ENCODE measurements around the gene ZDHHC3.
"Not testable (repeated sequence)": the region's sequence is repeated elsewhere in the genome, so short reads cannot be mapped to it uniquely, and the experiment has no call there.

The ZDHHC3 gene

DNA sequence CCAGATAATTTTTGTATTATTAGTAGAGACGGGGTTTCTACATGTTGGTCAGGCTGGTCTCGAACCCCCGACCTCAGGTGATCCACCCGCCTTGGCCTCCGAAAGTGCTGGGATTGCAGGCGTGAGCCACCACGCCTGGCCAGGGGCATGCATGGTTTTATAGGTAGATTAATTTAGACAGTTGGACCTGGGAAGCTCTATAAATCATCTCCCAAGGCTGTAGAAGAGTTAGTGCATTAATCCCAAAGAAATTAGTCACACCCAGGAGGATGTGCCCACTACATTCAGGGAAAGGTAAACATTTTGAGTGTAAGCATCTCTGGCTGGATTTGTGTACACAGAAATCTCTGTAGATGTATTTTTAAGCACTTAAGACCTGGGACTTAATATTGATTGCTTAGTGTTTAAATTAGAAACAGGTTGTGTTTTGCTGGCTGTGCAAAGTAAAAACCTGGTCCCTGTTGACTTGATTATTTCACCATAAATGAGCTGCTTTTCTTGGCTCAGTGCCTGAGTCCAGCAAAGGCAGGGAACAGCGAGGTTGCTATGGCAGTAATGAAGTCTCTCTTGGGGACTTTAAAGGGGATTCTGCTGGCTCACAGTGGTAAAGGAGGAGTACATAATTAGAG is 19.3 kb upstream of the ZDHHC3 start:
- DNase-seq, result no peak

DNA sequence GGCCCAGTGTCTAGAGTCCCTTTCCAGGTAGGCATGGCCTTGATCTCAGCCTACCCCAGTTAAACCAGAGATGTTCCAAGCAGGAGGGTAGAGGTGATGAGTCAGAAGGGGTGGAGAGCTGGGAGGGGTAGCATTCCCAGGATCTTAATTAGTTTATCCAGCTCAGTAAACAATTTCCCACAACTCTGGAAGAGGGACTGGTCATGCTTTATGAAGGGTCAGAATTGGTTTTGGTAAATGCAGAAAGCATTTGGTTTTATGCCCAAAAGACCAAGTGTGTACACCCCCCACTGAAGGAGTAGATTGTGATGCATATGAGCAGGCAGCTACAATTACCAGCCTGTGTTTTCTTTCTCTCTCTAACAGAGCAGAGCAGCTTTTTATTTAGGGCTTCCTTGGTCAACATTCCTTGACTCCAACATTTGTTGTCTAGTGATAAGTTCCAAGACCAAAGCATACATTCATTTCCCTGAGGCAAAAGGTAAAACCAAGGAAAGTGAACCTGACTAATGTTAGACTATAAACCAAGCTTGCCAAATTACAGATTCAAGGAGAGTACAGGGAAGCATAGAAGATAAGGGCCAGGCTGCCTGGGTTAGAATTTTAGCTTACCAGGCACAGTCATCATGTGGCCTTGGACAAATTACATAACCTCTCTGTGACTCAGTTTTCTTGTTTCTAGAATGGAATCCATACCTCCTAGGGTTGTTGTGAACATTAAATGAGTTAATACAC is 17.7 kb upstream of the ZDHHC3 start:
- DNase-seq, result no peak

- peak in 1 of 2 donors; percentile 14 for DNase-seq
Observed at GRCh38 chr3:44992555-44993470, 16.8 kb upstream of the ZDHHC3 start.

- DNase-seq, result no peak
Observed at GRCh38 chr3:44991326-44991725, 15.4 kb upstream of the ZDHHC3 start.

DNA sequence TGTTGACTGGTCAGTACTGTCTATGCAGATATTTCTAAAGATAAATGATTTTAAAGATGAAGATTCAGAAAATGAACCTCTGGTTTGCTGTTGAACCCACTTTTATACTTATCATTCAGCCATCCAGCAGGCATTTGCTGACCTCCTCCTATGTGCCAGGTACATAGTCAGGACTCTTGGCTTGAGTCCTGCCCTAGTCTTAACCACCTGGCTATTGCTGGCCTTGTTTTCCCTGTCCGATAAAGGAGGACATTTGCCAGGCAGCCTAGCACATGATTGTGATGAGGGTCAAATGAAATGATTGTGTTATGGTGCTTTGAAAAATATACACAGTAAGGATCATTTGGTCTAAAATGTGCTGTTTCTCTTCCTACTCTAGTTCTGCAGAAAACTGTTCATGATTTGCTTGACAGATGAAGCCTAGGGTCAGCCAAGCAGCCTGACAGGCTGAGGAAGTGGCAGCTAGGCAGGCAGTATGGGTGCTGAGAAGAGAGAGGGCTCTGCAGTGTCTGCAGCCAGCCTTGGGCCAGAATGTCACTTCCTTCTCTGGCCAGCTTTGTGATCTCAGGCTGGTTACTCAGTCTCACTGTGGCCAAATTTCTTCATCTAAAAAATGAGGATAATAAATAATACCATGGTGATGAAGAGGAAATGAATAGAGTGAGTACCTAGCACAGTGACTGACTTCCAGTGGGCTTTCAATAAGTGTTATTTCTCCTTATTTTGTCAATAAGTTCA is 13.8 kb upstream of the ZDHHC3 start:
- DNase-seq, result no peak

GRCh38 chr3:44989141-44989540 is 13.2 kb upstream of the ZDHHC3 start:
- DNase-seq, result no peak

DNA sequence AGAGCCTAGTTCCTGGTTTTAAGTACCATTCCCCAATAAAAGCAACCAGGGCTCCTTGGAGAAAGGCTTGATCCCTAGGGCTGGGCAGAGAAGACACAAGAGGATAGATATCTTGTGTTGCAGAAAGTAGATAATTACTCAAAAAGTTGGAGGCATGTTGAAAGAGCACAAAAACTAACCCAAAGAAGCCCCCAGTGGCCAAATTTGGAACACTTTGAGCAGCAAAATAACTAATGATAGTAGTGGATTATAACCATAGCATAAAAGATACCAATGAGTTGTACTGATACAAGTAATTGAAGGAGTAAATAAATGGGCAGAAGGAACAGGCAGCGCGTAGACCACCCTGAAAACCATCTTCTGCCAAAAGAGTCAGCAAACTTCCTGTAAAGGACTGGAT is 12.1 kb upstream of the ZDHHC3 start:
- no peak for DNase-seq

GRCh38 chr3:44987332-44987731 is 11.4 kb upstream of the ZDHHC3 start:
- no peak for DNase-seq

- DNase-seq, result not testable (repeated sequence)
Observed at GRCh38 chr3:44986330-44986729, 10.4 kb upstream of the ZDHHC3 start.

DNA sequence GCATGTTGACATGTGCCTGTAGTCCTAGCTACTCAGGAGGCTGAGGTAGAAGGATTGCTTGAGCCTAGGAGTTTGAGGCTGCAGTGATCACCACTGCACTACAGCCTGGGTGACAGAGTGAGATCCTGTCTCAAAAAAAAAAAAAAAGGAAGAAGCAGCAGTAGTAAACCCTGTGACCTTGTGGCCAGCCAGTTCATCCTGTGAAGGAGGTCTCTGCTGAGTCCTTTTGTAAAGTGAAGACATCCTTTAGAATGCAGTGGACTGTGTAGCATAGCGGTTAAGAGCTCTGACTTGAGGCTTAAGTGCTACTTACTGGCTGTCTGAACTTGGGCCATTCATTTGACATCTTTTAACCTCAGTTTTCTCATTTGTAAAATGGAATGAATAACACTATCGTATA is 8.4 kb upstream of the ZDHHC3 start:
- no peak for DNase-seq

- no peak for DNase-seq
Observed at GRCh38 chr3:44983484-44983941, 7.5 kb upstream of the ZDHHC3 start.

GRCh38 chr3:44982817-44983216 is 6.8 kb upstream of the ZDHHC3 start:
- no peak for DNase-seq

DNA sequence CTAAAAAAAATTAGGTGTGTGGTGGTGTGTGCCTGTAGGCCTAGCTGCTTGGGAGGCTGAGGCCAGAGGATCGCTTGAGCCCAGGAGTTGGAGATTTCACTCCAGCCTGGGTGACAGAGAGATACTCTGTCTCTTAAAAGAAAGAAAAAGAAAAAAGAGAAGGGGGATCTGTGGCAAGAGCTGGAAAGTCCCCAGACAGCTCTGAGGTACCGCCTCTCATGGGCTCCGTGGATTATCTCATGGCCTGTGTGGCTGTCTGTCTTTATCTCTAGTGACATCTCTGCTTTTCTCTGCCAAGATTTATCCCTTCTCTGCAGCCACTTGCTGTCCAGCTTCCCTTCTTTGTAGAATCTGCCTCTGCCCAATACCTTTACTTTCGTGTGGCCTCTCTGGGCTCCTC is 5.8 kb upstream of the ZDHHC3 start:
- DNase-seq, result peak in 1 of 2 donors; percentile 16

DNA sequence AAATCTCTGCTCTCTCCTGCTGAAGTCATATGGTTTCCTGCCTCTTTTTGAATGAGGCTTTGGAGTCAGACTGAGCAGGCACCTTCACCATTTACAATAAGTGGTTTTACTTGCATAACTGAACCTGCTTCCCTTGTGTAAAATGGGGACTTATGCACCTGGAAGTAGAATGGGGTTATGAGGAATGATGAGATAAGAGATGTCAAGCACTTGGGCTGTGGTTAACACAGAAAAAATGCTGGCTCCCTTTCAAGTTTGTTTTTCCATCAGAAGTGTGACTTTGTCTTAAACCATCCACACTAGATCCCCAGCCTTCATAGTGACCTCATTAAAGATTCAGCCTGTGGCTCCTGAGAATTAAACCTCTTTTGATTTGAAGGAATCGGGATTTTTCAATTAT is 5.2 kb upstream of the ZDHHC3 start:
- no peak for DNase-seq

GRCh38 chr3:44974416-44974815 is 1.6 kb downstream of the ZDHHC3 start:
- no peak for DNase-seq

- DNase-seq, result no peak
Observed at GRCh38 chr3:44970926-44971490, 5.0 kb downstream of the ZDHHC3 start.

GRCh38 chr3:44969828-44970179 is 6.2 kb downstream of the ZDHHC3 start:
- no peak for DNase-seq

DNA sequence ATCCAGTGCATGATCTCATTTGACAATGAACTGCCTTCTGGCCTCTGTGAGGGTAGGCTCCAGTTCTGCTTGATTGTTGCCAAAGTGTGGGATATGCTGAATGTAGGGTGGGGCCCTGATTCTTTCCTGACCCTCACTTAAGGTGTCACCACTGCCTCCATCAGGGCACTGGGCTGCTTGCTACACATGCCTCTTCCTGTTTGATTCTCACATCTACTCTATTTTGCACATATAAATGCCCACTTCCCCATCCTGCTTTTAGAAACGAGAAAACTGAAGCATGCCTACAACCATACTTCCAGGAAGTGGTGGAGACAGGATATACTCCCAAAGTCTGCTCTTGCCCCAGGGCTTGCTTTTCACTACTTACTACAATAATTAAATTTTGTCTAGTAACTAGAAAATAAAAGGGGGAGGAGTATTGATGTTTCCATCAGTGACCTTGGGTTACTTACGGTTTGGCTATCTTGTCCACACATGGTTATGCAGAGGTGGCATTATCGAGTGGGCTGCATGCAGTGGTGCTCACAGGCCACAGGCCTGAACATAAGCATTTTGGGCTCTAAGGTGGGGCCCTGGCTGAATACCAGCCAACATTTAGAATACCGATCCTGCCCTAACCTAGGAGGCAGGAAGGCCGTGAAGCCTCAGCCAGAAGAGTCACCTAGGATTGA is 6.7 kb downstream of the ZDHHC3 start:
- DNase-seq, result no peak

DNA sequence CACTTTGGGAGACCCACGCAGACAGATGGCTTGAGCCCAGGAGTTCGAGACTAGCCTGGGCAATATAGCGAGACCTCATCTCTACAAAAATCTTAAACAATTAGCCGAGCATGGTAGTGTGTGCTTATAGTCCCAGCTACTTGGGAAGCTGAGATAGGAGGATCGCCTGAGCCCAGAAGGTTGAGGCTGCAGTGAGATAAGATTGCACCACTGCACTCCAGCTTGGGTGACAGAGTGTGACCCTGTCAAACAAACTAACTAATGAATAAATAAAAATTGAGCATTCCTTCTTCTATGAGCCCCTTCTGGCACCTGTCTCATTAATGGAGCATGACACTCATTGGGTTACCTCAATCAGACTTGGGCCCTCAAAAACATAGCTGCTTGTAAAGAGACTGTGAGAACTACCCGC is 7.5 kb downstream of the ZDHHC3 start:
- DNase-seq, result no peak

DNA sequence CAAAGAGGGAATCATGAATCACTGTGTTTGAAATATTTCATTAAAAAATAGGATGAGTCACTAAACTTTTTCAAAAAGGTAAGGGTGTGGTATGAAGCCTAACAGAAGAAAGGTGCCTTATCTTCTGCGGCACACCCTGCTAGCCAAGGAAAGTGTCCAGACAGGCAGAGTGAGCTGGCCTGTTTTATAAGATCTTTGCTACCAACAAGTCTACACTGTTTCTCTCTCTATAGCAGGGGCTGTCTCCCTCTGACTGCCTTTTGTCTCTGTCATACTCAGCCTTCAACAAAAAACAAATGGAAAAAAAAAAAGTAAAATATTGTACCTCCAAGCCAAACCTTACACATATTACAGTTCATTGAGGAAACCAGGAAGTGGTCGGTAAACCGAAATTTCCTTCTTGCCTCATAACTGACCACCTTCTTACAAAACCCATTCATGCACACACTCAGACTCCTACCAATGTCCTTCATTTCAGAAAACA is 9.1 kb downstream of the ZDHHC3 start:
- no peak for DNase-seq

GRCh38 chr3:44965165-44965564 is 10.8 kb downstream of the ZDHHC3 start:
- no peak for DNase-seq

All from activated CD4-positive, alpha-beta T cell treated with anti-CD3 and anti-CD28 coated beads for 4 hours (primary cell).